IPS-15b (cell line): Measurements from ENCODE around the gene MAP4K4.

ENCODE experiments used
- H3K27me3 ChIP-seq: one replicate; pipeline ENCODE4 v1.6.1; 2013; ENCODE audit warnings: low read length; ENCODE audit not compliant: control insufficient read depth, insufficient read depth
- H3K36me3 ChIP-seq: one replicate; pipeline ENCODE4 v1.6.1; 2013; ENCODE audit warnings: low read length; ENCODE audit not compliant: control insufficient read depth, insufficient read depth
- H3K4me1 ChIP-seq: one replicate; pipeline ENCODE4 v1.6.1; 2013; ENCODE audit warnings: mild to moderate bottlenecking, low read length; ENCODE audit not compliant: control insufficient read depth, insufficient read depth
- H3K4me3 ChIP-seq: one replicate; pipeline ENCODE4 v1.5.1; 2013; ENCODE audit warnings: low read depth, low read length
- H3K9ac ChIP-seq: one replicate; pipeline ENCODE4 v1.6.1; 2013; ENCODE audit warnings: low read depth, mild to moderate bottlenecking, low read length
- H3K9me3 ChIP-seq: one replicate; pipeline ENCODE4 v1.6.1; 2013; ENCODE audit warnings: mild to moderate bottlenecking, low read length; ENCODE audit not compliant: control insufficient read depth, insufficient read depth

MAP4K4 gene

GRCh38 chr2:101728865-101729264, 31.4 kb downstream of the MAP4K4 start:
- Histone ChIP-seq H3K9me3 (no peaks in the 10 kb centered on the region), H3K9ac (no peak overlapping the region), H3K4me1 (peaks cover 3% of the 10 kb centered on the region), H3K27me3 (no peaks in the 10 kb centered on the region), H3K36me3 (no peaks in the 10 kb centered on the region), H3K4me3 (no peak overlapping the region)

GRCh38 chr2:101729521-101730190, 32.1 kb downstream of the MAP4K4 start:
- Histone ChIP-seq H3K4me1 (peaks cover 3% of the 10 kb centered on the region), H3K36me3 (no peaks in the 10 kb centered on the region), H3K9me3 (no peaks in the 10 kb centered on the region), H3K27me3 (no peaks in the 10 kb centered on the region), H3K9ac (no peak overlapping the region), H3K4me3 (no peak overlapping the region)

GRCh38 chr2:101731221-101732054, 33.9 kb downstream of the MAP4K4 start:
- H3K9me3 ChIP-seq = no peaks in the 10 kb centered on the region
- H3K4me3 ChIP-seq = no peak overlapping the region
- no peaks in the 10 kb centered on the region for H3K27me3 ChIP-seq
- peaks cover 7% of the 10 kb centered on the region for H3K4me1 ChIP-seq
- H3K36me3 ChIP-seq = no peaks in the 10 kb centered on the region
- no peak overlapping the region for H3K9ac ChIP-seq

- Histone ChIP-seq H3K9me3 (no peaks in the 10 kb centered on the region), H3K4me3 (no peak overlapping the region), H3K36me3 (no peaks in the 10 kb centered on the region), H3K9ac (no peak overlapping the region), H3K4me1 (peaks cover 7% of the 10 kb centered on the region), H3K27me3 (no peaks in the 10 kb centered on the region)
These were observed 34.7 kb downstream of the MAP4K4 start for GRCh38 chr2:101732199-101732598.

GRCh38 chr2:101732773-101733256, 35.3 kb downstream of the MAP4K4 start:
- no peaks in the 10 kb centered on the region for H3K9me3 ChIP-seq
- no peaks in the 10 kb centered on the region for H3K27me3 ChIP-seq
- no peaks in the 10 kb centered on the region for H3K36me3 ChIP-seq
- H3K4me3 ChIP-seq = no peak overlapping the region
- no peak overlapping the region for H3K9ac ChIP-seq
- peaks cover 7% of the 10 kb centered on the region for H3K4me1 ChIP-seq

GRCh38 chr2:101733257-101733993, 35.9 kb downstream of the MAP4K4 start:
- Histone ChIP-seq H3K9ac (no peak overlapping the region), H3K9me3 (no peaks in the 10 kb centered on the region), H3K27me3 (no peaks in the 10 kb centered on the region), H3K36me3 (no peaks in the 10 kb centered on the region), H3K4me1 (peaks cover 7% of the 10 kb centered on the region), H3K4me3 (no peak overlapping the region)

- H3K9me3 ChIP-seq = no peaks in the 10 kb centered on the region
- no peak overlapping the region for H3K9ac ChIP-seq
- H3K27me3 ChIP-seq = no peaks in the 10 kb centered on the region
- peaks cover 7% of the 10 kb centered on the region for H3K4me1 ChIP-seq
- no peak overlapping the region for H3K4me3 ChIP-seq
- H3K36me3 ChIP-seq = no peaks in the 10 kb centered on the region
These were observed 37.1 kb downstream of the MAP4K4 start for GRCh38 chr2:101734505-101735165.

GRCh38 chr2:101735166-101735533, 37.6 kb downstream of the MAP4K4 start:
- Histone ChIP-seq H3K9me3 (no peaks in the 10 kb centered on the region), H3K4me1 (peaks cover 7% of the 10 kb centered on the region), H3K4me3 (no peak overlapping the region), H3K9ac (no peak overlapping the region), H3K27me3 (no peaks in the 10 kb centered on the region), H3K36me3 (no peaks in the 10 kb centered on the region)

GRCh38 chr2:101736233-101736632, 38.7 kb downstream of the MAP4K4 start:
- Histone ChIP-seq H3K9me3 (no peaks in the 10 kb centered on the region), H3K36me3 (no peaks in the 10 kb centered on the region), H3K9ac (no peak overlapping the region), H3K27me3 (no peaks in the 10 kb centered on the region), H3K4me1 (peaks cover 7% of the 10 kb centered on the region), H3K4me3 (no peak overlapping the region)

GRCh38 chr2:101736861-101737291, 39.4 kb downstream of the MAP4K4 start:
- Histone ChIP-seq H3K9me3 (no peaks in the 10 kb centered on the region), H3K36me3 (no peaks in the 10 kb centered on the region), H3K9ac (no peak overlapping the region), H3K27me3 (no peaks in the 10 kb centered on the region), H3K4me1 (peaks cover 13% of the 10 kb centered on the region), H3K4me3 (no peak overlapping the region)

- no peaks in the 10 kb centered on the region for H3K9me3 ChIP-seq
- H3K4me3 ChIP-seq = no peak overlapping the region
- no peak overlapping the region for H3K9ac ChIP-seq
- no peaks in the 10 kb centered on the region for H3K36me3 ChIP-seq
- H3K27me3 ChIP-seq = no peaks in the 10 kb centered on the region
- peaks cover 17% of the 10 kb centered on the region for H3K4me1 ChIP-seq
These were observed 40.2 kb downstream of the MAP4K4 start for GRCh38 chr2:101737478-101738255.
